B cell (primary cell): Measurements from ENCODE around the gene CNTNAP4. TPM values are rescaled to one million over a fixed set of nuclear protein-coding genes. Genes with fewer than 3 reads are reported as not detected.

Source experiments
- ATAC-seq: fragments of 200-7000 bp; cut with Tn5 transposase; one replicate; pipeline ENCODE4 v1.10.0; 2021; ENCODE audit warnings: low read depth, mild to moderate bottlenecking, moderate number of reproducible peaks, moderate library complexity
- CTCF ChIA-PET: fragments of 350-600 bp; sonication (Branson Sonifier 250); formaldehyde crosslinking; loops from one replicate; lab custom pipeline; 2021; ENCODE audit warnings: antibody characterized with exemption, inconsistent platforms; lab: Charles Lee
- POLR2A ChIA-PET: fragments of 350-600 bp; sonication (Branson Sonifier 250); formaldehyde crosslinking; loops from one replicate; lab custom pipeline; 2021; ENCODE audit warnings: antibody characterized with exemption; lab: Charles Lee
- DNase-seq: peaks from one replicate; pipeline ENCODE4 v3.0.0; 2013
- H2AFZ ChIP-seq: 2 replicates; pipeline ENCODE4 v1.6.1; 2012; ENCODE audit warnings: mild to moderate bottlenecking, low read depth, low read length; ENCODE audit not compliant: insufficient read depth, poor library complexity, severe bottlenecking
- H3K27ac ChIP-seq, 2 donors: 1 replicate in 1 of 2; 2 replicates in 1 of 2; pipeline ENCODE4 v1.5.1; 2012 to 2013; ENCODE audit warnings: low read length in 2 of 2, mild to moderate bottlenecking in 2 of 2, moderate library complexity in 1 of 2
- H3K27me3 ChIP-seq, 4 experiments: fragments of 200-600 bp in 1 of 4; sonication (generic) in 1 of 4; replicated peaks in 1 of 4; 1 replicate in 2 of 4; 2 replicates in 2 of 4; pipeline versions ENCODE4 v1.6.1 to v1.7.0; 2013 to 2016; ENCODE audit warnings: low read length in 3 of 4, mild to moderate bottlenecking in 2 of 4, mixed read lengths in 1 of 4, moderate library complexity in 1 of 4; ENCODE audit not compliant: insufficient read depth in 4 of 4, control insufficient read depth in 3 of 4; ENCODE audit errors: control extremely low read depth in 1 of 4
- H3K36me3 ChIP-seq, 2 experiments: replicated peaks in 1 of 2; 1 replicate in 1 of 2; 2 replicates in 1 of 2; pipeline versions ENCODE4 v1.6.1 to v1.7.1; 2013; ENCODE audit warnings: low read length in 1 of 2; ENCODE audit not compliant: insufficient read depth in 2 of 2, control insufficient read depth in 1 of 2; ENCODE audit errors: control extremely low read depth in 1 of 2, extremely low read depth in 1 of 2
- H3K4me1 ChIP-seq, 2 donors: fragments of 200-600 bp in 1 of 2; sonication (generic) in 1 of 2; 1 replicate in 1 of 2; 2 replicates in 1 of 2; pipeline versions ENCODE4 v1.5.1 to v1.6.1; 2013 to 2017; ENCODE audit warnings: low read length in 2 of 2; ENCODE audit not compliant: control insufficient read depth in 2 of 2, insufficient read depth in 2 of 2
- H3K4me2 ChIP-seq: replicated peaks from 2 replicates; pipeline ENCODE3; 2012; ENCODE audit warnings: mild to moderate bottlenecking, low read depth, low read length; ENCODE audit not compliant: poor library complexity, severe bottlenecking
- H3K4me3 ChIP-seq, 5 experiments: fragments of 200-600 bp in 1 of 5; sonication (generic) in 1 of 5; 1 replicate in 3 of 5; 2 replicates in 2 of 5; pipeline versions ENCODE4 v1.5.1 to v1.7.0; 2011 to 2016; ENCODE audit warnings: low read length in 4 of 5, mild to moderate bottlenecking in 4 of 5, low read depth in 2 of 5, control low read depth in 1 of 5, moderate library complexity in 1 of 5; ENCODE audit not compliant: insufficient read depth in 1 of 5; ENCODE audit errors: control extremely low read depth in 1 of 5, extremely low read depth in 1 of 5
- H3K79me2 ChIP-seq: fragments of 200-600 bp; sonication (generic); one replicate; pipeline ENCODE4 v1.6.0; 2016; ENCODE audit warnings: low read length; ENCODE audit not compliant: control insufficient read depth, insufficient read depth
- H3K9ac ChIP-seq: fragments of 200-600 bp; sonication (generic); 2 replicates; pipeline ENCODE4 v1.6.1; 2017; ENCODE audit warnings: mild to moderate bottlenecking, low read length, moderate library complexity
- H3K9me3 ChIP-seq, 3 donors: one replicate each; pipeline versions ENCODE4 v1.6.1 to v1.7.1; 2013; ENCODE audit warnings: low read length in 2 of 3; ENCODE audit not compliant: control insufficient read depth in 2 of 3, insufficient read depth in 1 of 3; ENCODE audit errors: control extremely low read depth in 1 of 3
- H4K20me1 ChIP-seq: 2 replicates; pipeline ENCODE4 v1.6.0; 2012; ENCODE audit warnings: mild to moderate bottlenecking, low read length; ENCODE audit not compliant: insufficient read depth, control insufficient read depth, poor library complexity, severe bottlenecking
- H3K27ac Mint-ChIP-seq: one replicate; pipeline ENCODE4 v1.8.0; 2021; ENCODE audit warnings: mixed read lengths
- H3K27me3 Mint-ChIP-seq: one replicate; pipeline ENCODE4 v1.8.0; 2021; ENCODE audit warnings: mixed read lengths
- H3K4me1 Mint-ChIP-seq: one replicate; pipeline ENCODE4 v1.8.0; 2021; ENCODE audit warnings: mixed read lengths
- H3K4me3 Mint-ChIP-seq: one replicate; pipeline ENCODE4 v1.8.0; 2021; ENCODE audit warnings: mixed read lengths
- H3K9me3 Mint-ChIP-seq: one replicate; pipeline ENCODE4 v1.8.0; 2022; ENCODE audit warnings: mixed read lengths; ENCODE audit not compliant: insufficient read depth
- EZH2 ChIP-seq: IDR thresholded peaks from 2 replicates; pipeline ENCODE4 v1.6.1; 2012; ENCODE audit warnings: borderline replicate concordance, low read depth, mild to moderate bottlenecking, moderate library complexity, low read length; ENCODE audit not compliant: insufficient read depth, poor library complexity, severe bottlenecking
- WGBS: methylation state at CpG from one replicate; pipeline ENCODE4 v1.1.5; 2013; ENCODE audit warnings: missing lambda C conversion rate; ENCODE audit not compliant: insufficient coverage; 5-methylcytosine and 5-hydroxymethylcytosine counted together
- intact Hi-C: fragments of 100-400 bp; cut with micrococcal nuclease; formaldehyde crosslinking; loops from one replicate; pipeline ENCODE4 v1.10.0; 2022
- polyA plus RNA-seq: library from polyadenylated mRNA; depleted of rRNA; stranded (reverse); fragments of >200 nt; gene quantifications from 2 replicates; pipeline ENCODE4 v1.2.3, GENCODE V29; 2012
- total RNA-seq, 2 donors: library from RNA; stranded (reverse); fragments of 120-200 nt in 1 of 2; gene quantifications; 1 replicate in 1 of 2; 2 replicates in 1 of 2; pipeline versions ENCODE4 v1.2.3 to v1.2.4, GENCODE V29; 2013 to 2022
- TF ChIP-seq, protein P1 (sequence below): fragments of 200-600 bp; IDR thresholded peaks from one replicate; pipeline ENCODE4 v1.8.0; 2022; ENCODE audit warnings: antibody characterized with exemption, mild to moderate bottlenecking

Gene CNTNAP4
- total and polyA plus RNA-seq, 2 donors (not counting 1 experiment from before 2014, with no cell fraction given): 0.06 TPM; not detected in 1

DNA sequence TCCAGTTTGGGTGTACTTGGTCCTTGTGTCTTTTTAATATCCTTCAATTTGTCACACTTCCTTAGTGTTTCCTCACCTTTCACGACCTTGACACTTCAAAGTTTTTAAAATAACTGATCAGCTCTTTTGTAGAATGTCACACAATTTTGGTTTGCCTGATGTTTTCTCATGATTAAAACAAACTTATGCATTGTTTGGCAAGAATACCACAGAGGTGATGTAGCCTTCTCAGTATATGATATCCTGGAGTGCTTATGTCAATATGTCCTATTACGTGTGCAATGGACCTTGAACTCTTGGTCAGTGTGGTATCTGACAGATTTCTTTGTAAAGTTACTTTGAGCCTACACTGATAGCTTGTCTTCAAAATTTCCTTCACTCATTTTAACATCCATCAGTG, 297.4 kb downstream of the CNTNAP4 start:
- no peaks in the 10 kb centered on the region for H3K9me3 ChIP-seq
- H3K4me3 Mint-ChIP-seq: no peak overlapping the region
- H3K9me3 Mint-ChIP-seq: no peaks in the 10 kb centered on the region
- no peak overlapping the region for H3K27ac Mint-ChIP-seq
- H4K20me1 ChIP-seq: no peaks in the 10 kb centered on the region
- POLR2A ChIA-PET: no interaction called here
- no peak for ATAC-seq
- H3K4me1 Mint-ChIP-seq: no peaks in the 10 kb centered on the region
- H3K4me2 ChIP-seq: no peak overlapping the region
- H3K9ac ChIP-seq: no peak overlapping the region
- CTCF ChIA-PET: no interaction called here
- DNase-seq: no peak
- H3K4me3 ChIP-seq: no peak overlapping the region
- WGBS: 83% methylated on average over 1 of the region's 2 CpGs
- H3K4me1 ChIP-seq: no peaks in the 10 kb centered on the region
- TF ChIP-seq EZH2: no peak
- TF ChIP-seq, protein P1, sequence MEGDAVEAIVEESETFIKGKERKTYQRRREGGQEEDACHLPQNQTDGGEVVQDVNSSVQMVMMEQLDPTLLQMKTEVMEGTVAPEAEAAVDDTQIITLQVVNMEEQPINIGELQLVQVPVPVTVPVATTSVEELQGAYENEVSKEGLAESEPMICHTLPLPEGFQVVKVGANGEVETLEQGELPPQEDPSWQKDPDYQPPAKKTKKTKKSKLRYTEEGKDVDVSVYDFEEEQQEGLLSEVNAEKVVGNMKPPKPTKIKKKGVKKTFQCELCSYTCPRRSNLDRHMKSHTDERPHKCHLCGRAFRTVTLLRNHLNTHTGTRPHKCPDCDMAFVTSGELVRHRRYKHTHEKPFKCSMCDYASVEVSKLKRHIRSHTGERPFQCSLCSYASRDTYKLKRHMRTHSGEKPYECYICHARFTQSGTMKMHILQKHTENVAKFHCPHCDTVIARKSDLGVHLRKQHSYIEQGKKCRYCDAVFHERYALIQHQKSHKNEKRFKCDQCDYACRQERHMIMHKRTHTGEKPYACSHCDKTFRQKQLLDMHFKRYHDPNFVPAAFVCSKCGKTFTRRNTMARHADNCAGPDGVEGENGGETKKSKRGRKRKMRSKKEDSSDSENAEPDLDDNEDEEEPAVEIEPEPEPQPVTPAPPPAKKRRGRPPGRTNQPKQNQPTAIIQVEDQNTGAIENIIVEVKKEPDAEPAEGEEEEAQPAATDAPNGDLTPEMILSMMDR: no peak
- H3K36me3 ChIP-seq: no peaks in the 10 kb centered on the region
- H3K27me3 ChIP-seq: no peaks in the 10 kb centered on the region
- H2AFZ ChIP-seq: no peak overlapping the region
- no peaks in the 10 kb centered on the region for H3K79me2 ChIP-seq
- no peaks in the 10 kb centered on the region for H3K27me3 Mint-ChIP-seq
- H3K27ac ChIP-seq: no peak overlapping the region
- intact Hi-C loops: no loop called here

DNA sequence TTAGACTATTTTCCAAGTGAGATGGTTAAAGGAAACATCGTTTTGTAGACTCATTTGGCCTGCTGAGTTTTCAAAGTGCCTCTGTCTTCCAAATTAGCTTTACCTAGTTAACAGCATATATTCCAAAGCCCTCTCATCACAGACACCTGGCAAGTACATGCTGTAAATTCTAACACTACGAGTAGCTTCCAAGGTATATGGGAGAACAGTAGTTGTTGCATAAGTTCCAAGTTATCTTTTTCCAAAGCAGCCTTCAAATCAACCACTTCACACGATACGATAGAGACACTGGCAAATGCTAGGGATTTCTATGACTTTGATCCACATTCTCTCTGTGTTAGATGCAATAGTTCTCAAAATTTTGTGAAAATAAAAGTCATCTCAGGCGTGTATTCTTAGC, 299.3 kb downstream of the CNTNAP4 start:
- intact Hi-C loops: no loop called here
- Histone ChIP-seq H3K36me3 (no peaks in the 10 kb centered on the region), H3K9me3 (no peaks in the 10 kb centered on the region), H3K27ac (no peak overlapping the region), H3K4me3 (no peak overlapping the region), H3K4me2 (no peak overlapping the region), H3K9ac (no peak overlapping the region), H3K4me1 (no peaks in the 10 kb centered on the region), H4K20me1 (no peaks in the 10 kb centered on the region), H3K27me3 (no peaks in the 10 kb centered on the region), H2AFZ (no peak overlapping the region), H3K79me2 (no peaks in the 10 kb centered on the region)
- no peaks in the 10 kb centered on the region for H3K9me3 Mint-ChIP-seq
- DNase-seq (no peak), ATAC-seq (no peak)
- H3K4me1 Mint-ChIP-seq: no peaks in the 10 kb centered on the region
- POLR2A ChIA-PET: no interaction called here
- H3K27ac Mint-ChIP-seq: no peak overlapping the region
- no peak overlapping the region for H3K4me3 Mint-ChIP-seq
- no CpG with 5 or more reads among the region's 5 CpGs for WGBS
- TF ChIP-seq EZH2: no peak
- TF ChIP-seq, protein P1: no peak
- CTCF ChIA-PET: no interaction called here
- H3K27me3 Mint-ChIP-seq: no peaks in the 10 kb centered on the region
